Large intestine (tissue), 3 donors: ENCODE results near the gene METAP1. TPM values are rescaled to one million over a fixed set of nuclear protein-coding genes. Genes with fewer than 3 reads are reported as not detected.
A peak's percentile ranks its signal among the peaks of the same experiment; 100 is the strongest.
"Not testable (repeated sequence)": the region's sequence is repeated elsewhere in the genome, so short reads cannot be mapped to it uniquely, and the experiment has no call there.

Source experiments
- DNase-seq, 2 donors: peaks; one replicate each; pipeline versions ENCODE4 v3.0.0 to v3.0.0-alpha.2; 2013
- H3K27ac ChIP-seq: one replicate; pipeline ENCODE4 v1.5.1; 2013; ENCODE audit warnings: low read length
- H3K27me3 ChIP-seq: 2 replicates; pipeline ENCODE4 v1.6.1; 2013; ENCODE audit warnings: low read length; ENCODE audit not compliant: control insufficient read depth, insufficient read depth
- H3K36me3 ChIP-seq: 2 replicates; pipeline ENCODE4 v1.6.1; 2013; ENCODE audit warnings: low read length; ENCODE audit not compliant: control insufficient read depth, insufficient read depth
- H3K4me1 ChIP-seq: one replicate; pipeline ENCODE4 v1.6.1; 2013; ENCODE audit warnings: low read length; ENCODE audit not compliant: control insufficient read depth, insufficient read depth
- H3K4me3 ChIP-seq: one replicate; pipeline ENCODE4 v1.5.1; 2013; ENCODE audit warnings: low read length
- H3K9me3 ChIP-seq: one replicate; pipeline ENCODE4 v1.6.1; 2013; ENCODE audit warnings: mild to moderate bottlenecking, low read depth, low read length, moderate library complexity; ENCODE audit not compliant: control insufficient read depth
- WGBS: methylation state at CpG from one replicate; pipeline ENCODE4 v1.1.5; 2013; ENCODE audit warnings: low lambda C conversion rate; ENCODE audit not compliant: insufficient coverage; 5-methylcytosine and 5-hydroxymethylcytosine counted together
- polyA plus RNA-seq: library from polyadenylated mRNA; unstranded; fragments of 120-200 nt; gene quantifications from one replicate; pipeline ENCODE4 v1.2.1, GENCODE V29; 2013

METAP1 gene
- polyA plus RNA-seq, 1 donor: 70.9 TPM

DNA sequence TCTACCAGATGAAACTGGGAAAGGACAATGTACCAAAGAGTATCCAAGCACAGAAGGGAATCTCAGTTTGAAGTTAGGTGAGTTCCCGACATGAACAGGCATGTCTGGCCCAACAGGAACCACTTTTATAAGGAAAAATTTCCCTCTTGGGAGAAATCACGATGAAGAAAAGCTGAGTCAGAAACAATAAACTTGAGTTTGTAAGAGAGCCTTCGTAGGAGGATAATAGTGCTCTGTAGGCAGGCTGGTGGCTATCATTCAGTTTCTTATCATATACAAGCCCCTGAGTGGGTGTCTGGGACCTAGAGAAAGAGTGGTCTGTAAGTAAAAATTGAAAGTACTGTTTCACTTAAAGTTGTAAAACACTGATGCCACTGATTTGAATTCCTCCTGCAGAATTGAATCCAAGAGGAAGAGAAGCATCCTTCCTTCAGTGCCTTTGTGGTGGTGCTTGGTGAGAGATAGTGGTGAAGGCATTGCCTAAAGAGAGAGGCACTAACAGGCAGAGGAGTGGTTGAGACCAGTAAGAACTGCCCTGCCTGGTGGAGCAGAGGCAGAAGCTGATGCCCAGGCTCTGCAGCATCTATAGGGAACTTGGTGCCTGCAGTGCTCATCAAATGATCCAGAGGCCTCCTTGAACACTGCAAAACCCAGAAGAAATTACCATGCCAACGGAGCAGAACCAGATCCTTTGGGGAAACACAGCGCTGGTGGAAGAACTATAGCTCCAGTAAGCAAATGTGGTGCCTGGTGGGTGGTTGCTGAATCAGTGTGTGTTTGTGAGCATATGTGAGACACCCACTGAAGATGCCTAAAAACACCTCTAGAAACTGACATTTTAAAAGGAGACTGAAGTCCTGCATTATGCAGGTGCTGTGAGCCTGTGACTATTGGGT is 31.7 kb upstream of the METAP1 start:
- no CpG with 5 or more reads among the region's 5 CpGs for WGBS
- no peak overlapping the region for H3K4me3 ChIP-seq
- no peak overlapping the region for H3K27ac ChIP-seq
- no peaks in the 10 kb centered on the region for H3K4me1 ChIP-seq
- DNase-seq: no peak
- no peaks in the 10 kb centered on the region for H3K27me3 ChIP-seq
- H3K9me3 ChIP-seq: no peaks in the 10 kb centered on the region
- no peaks in the 10 kb centered on the region for H3K36me3 ChIP-seq

DNA sequence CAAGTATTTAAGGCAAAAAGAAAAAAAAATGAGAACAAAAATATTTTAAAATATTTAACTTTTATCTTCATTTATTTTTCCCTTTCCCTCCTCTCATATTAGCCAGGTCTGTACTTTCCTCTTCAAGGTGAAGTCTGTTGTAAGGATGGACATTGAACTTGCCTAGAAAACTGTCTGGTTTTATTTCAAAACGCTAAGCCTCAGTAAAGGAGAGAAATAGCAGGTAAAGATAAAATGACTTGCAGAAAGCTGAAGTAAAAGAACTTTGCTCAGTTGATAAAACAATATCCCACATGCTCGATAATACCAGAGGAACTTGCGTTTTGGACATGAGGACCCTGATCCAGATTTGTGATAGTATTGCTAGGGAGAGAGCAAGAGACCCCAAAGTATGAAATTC is 28.6 kb upstream of the METAP1 start:
- Histone ChIP-seq H3K27ac (peak overlapping the region; percentile 35), H3K9me3 (no peaks in the 10 kb centered on the region), H3K27me3 (no peaks in the 10 kb centered on the region), H3K36me3 (no peaks in the 10 kb centered on the region), H3K4me1 (no peaks in the 10 kb centered on the region), H3K4me3 (no peak overlapping the region)
- WGBS: no CpG with 5 or more reads among the region's 3 CpGs
- peak; percentile 46 to 69 for DNase-seq

DNA sequence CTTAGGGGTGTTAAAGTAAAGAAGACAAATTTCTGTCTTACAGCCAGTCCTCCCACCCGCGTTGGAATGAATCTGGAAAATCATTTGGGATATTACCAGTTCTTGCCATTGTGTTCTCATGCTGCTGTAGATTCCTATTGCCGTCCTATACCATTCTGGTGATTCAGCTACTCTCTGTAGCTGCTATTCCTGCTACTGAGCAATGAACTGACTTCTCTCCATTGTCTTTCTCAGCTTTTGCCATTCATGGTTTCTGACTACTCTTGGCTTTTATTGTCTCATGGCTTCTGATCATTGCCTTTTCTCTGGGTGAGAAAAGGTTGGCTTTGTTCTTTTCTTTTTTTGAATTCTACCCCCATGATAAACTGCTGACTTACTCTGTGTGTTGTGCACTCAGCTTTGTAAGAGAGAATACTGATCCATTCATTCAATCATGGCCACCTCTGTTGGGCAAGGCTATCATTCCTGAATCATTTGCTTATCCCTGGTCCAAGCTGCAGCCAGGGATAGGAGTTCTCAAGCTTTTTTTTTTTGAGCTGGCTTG is 27.7 kb upstream of the METAP1 start:
- WGBS: 100% methylated on average over 1 of the region's 3 CpGs
- Histone ChIP-seq H3K27me3 (no peaks in the 10 kb centered on the region), H3K36me3 (no peaks in the 10 kb centered on the region), H3K9me3 (no peaks in the 10 kb centered on the region), H3K27ac (no peak overlapping the region), H3K4me3 (no peak overlapping the region), H3K4me1 (no peaks in the 10 kb centered on the region)
- DNase-seq: no peak

DNA sequence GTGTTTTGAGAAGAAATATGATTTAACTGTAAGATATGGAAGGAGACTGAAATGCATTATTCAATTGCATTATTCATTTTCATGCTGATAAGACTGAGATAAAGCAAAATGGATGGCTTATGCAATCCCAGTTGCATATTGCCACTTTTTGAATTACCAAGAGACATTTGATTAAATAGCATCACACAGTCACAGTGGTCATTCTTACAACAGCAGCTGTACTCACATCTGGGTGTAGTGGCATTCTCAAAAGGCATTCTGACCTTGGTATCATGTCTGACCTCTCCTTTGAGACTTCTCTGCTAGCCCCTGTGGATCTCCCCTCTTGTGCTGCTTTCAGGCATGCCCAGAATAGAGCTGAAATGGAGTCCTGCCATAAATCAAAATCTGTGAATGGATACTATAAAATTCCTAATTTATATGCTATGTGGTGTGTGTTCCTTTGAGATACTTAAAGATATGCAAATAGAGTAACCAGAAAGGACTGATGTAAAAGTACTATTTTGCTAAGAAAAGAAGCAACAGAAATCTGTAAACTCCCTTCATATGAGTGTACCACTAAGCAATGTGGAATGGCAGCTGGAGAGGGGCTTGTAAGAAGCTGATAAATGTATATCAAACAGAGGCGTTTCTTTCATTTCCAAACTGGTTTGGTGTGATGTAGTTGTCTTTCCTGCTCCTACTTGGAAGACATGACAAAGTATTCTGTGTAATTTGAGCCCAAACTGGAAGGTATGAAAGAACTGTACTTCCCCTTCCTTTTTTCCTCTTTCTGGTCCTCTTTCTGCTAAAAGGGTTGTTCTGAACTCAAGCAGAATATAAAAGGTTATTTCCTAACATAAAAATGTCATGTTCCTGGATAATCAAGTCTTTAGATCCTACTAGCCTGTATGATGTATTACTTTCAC is 25.4 kb upstream of the METAP1 start:
- Histone ChIP-seq H3K27me3 (no peaks in the 10 kb centered on the region), H3K9me3 (no peaks in the 10 kb centered on the region), H3K27ac (no peak overlapping the region), H3K4me1 (no peaks in the 10 kb centered on the region), H3K4me3 (no peak overlapping the region), H3K36me3 (no peaks in the 10 kb centered on the region)
- DNase-seq: no peak
- WGBS: no CpG with 5 or more reads among the region's 1 CpG

DNA sequence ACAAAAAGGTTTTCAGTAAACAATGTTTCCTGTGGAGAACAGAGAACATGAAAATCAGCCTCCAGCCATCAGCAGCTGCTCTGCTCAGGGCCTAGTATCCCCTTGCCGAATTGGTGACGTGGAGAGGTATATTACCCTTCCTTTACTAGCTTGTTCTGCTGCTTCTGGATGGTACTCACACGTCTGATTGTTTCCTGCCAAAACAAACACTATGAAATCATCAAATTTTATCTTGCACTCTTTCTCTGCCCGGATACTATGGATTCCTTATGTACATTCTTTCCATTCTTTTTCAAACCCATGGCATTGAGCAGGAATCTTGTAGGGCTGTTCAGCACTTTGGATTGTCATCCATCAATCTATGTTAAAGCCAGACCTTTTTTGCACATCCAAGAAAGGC is 18.8 kb upstream of the METAP1 start:
- Histone ChIP-seq H3K4me3 (no peak overlapping the region), H3K36me3 (no peaks in the 10 kb centered on the region), H3K27ac (no peak overlapping the region), H3K9me3 (no peaks in the 10 kb centered on the region), H3K4me1 (no peaks in the 10 kb centered on the region), H3K27me3 (no peaks in the 10 kb centered on the region)
- 29% methylated on average over 1 of the region's 4 CpGs for WGBS
- no peak for DNase-seq

DNA sequence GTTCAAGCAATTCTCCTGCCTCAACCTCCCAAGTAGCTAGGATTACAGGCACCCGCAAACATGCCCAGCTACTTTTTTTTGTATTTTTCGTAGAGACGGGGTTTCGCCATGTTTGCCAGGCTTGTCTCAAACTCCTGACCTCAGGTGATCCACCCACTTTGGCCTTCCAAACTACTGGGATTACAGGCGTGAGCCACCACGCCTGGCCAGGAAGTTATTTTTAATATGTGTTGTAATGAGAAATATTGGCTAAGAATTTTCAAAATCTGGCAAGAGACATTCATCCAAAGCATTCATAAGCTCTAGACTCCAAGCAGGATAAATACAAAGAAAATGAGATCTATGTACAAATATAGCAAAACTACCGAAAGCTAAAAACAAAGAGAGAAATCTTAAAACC is 18.0 kb upstream of the METAP1 start:
- Histone ChIP-seq H3K4me1 (no peaks in the 10 kb centered on the region), H3K36me3 (no peaks in the 10 kb centered on the region), H3K27me3 (no peaks in the 10 kb centered on the region), H3K4me3 (no peak overlapping the region), H3K27ac (no peak overlapping the region), H3K9me3 (no peaks in the 10 kb centered on the region)
- no peak for DNase-seq
- no CpG with 5 or more reads among the region's 7 CpGs for WGBS

DNA sequence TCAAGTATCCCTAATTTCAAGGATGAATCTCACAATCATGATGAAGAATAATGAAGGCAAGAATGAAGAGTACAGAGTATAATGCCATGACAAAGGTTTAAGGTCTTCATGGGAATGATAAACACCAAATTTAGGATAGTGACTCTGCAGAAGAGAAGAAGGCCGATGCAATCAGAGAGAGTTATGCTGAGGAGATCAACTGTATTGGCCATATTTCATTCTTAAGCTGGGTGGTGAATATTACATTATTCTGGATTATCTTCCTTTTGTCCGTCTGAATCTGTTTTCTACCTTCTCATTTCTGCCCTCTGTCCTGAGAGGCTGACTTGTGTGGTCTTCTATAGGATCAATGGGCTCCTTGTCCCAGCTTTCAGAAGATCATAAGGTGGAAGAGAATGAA is 7.8 kb upstream of the METAP1 start:
- H3K27ac ChIP-seq: no peak overlapping the region
- no peaks in the 10 kb centered on the region for H3K36me3 ChIP-seq
- no peaks in the 10 kb centered on the region for H3K4me1 ChIP-seq
- 83% methylated on average over 1 of the region's 2 CpGs for WGBS
- H3K9me3 ChIP-seq: peaks cover 5% of the 10 kb centered on the region
- DNase-seq: no peak
- no peak overlapping the region for H3K4me3 ChIP-seq
- H3K27me3 ChIP-seq: no peaks in the 10 kb centered on the region

DNA sequence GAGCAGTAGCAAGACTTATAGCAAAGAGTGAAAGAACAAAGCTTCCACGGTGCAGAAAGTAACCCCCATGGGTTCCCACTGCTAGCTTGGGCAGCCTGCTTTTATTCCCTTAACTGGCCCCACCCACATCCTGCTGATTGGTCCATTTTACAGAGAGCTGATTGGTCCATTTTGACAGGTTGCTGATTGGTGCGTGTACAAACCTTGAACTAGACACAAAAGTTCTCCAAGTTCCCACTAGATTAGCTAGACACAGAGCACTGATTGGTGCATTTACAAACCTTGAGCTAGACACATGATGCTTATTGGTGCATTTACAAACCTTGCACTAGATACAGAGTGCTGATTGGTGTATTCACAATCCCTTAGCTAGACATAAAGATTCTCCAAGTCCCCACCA is 2.7 kb upstream of the METAP1 start:
- not testable (repeated sequence) for H3K4me3 ChIP-seq, H3K9me3 ChIP-seq, H3K27me3 ChIP-seq, H3K36me3 ChIP-seq, DNase-seq, H3K27ac ChIP-seq
- WGBS: no CpG with 5 or more reads among the region's 2 CpGs
- H3K4me1 ChIP-seq: peaks cover 10% of the 10 kb centered on the region

DNA sequence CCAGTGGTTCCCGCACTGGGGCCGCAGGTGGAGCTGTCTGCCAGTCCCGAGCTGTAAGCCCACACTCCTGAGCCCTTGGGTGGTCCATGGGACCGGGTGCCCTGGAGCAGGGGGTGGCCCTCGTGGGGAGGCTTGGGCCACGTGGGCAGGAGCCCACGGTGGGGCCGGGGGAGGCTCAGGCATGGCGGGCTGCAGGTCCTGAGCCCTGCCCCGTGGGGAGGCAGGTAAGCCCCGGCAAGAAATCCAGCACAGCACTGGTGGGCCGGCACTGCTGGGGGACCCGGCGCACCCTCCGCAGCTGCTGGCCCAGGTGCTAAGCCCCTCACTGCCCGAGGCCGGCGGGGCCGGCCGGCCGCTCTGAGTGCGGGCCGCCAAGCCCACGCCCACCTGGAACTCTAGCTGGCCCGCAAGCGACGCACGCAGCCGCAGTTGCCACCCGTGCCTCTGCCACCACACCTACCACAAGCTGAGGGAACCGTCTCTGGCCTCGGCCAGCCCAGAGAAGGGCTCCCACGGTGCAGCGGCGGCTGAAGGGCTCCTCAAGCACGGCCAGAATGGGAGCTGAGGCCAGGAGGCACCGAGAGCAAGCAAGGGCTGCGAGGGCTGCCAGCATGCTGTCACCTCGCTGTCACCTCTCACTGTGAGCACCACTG is 2.0 kb upstream of the METAP1 start:
- Histone ChIP-seq H3K4me1 (peaks cover 13% of the 10 kb centered on the region), H3K27me3 (no peaks in the 10 kb centered on the region), H3K36me3 (no peaks in the 10 kb centered on the region), H3K4me3 (no peak overlapping the region), H3K27ac (no peak overlapping the region), H3K9me3 (peaks cover 2% of the 10 kb centered on the region)
- WGBS: no CpG with 5 or more reads among the region's 39 CpGs
- DNase-seq: no peak
